Erythroblast (primary cell): ENCODE results near the gene ZBTB7C.

ENCODE experiments used
- GATA1 ChIP-seq: IDR thresholded peaks from 2 replicates; pipeline ENCODE4 v1.6.1; 2011; ENCODE audit warnings: low read depth, mild to moderate bottlenecking, control low read depth, low read length, moderate library complexity
- POLR2A ChIP-seq: IDR thresholded peaks from 2 replicates; pipeline ENCODE4 v1.6.1; 2011; ENCODE audit warnings: mild to moderate bottlenecking, low read length

- TF ChIP-seq POLR2A, result no peak
- TF ChIP-seq GATA1, result no peak
These were observed 86.0 kb downstream of the ZBTB7C start for GRCh38 chr18:48323151-48323550.
